HepG2 (cell line): ENCODE results near the gene SPOCD1.

Experiments
- FLYWCH1 ChIP-seq: sonication (generic); formaldehyde crosslinking; IDR thresholded peaks from 2 replicates; pipeline ENCODE4 v1.8.1; 2023; ENCODE audit warnings: mild to moderate bottlenecking, missing genetic modification reagents
- JUND ChIP-seq: sonication (generic); formaldehyde crosslinking; IDR thresholded peaks from 2 replicates; pipeline ENCODE4 v1.8.0; 2022; ENCODE audit warnings: mild to moderate bottlenecking, missing genetic modification reagents
- KLF13 ChIP-seq: sonication (generic); formaldehyde crosslinking; IDR thresholded peaks from 2 replicates; pipeline ENCODE4 v1.4.0; 2020; ENCODE audit warnings: mild to moderate bottlenecking, missing genetic modification reagents
- POLR2A ChIP-seq, 2 experiments: IDR thresholded peaks; 2 replicates each; pipeline ENCODE4 v1.6.1; 2011; ENCODE audit warnings: low read depth in 2 of 2, low read length in 2 of 2, mild to moderate bottlenecking in 1 of 2, moderate library complexity in 1 of 2; ENCODE audit not compliant: insufficient read depth in 1 of 2
- POLR2AphosphoS5 ChIP-seq: IDR thresholded peaks from 2 replicates; pipeline ENCODE4 v1.6.1; 2012; ENCODE audit warnings: low read depth, low read length
- TEAD2 ChIP-seq: sonication (generic); formaldehyde crosslinking; IDR thresholded peaks from 2 replicates; pipeline ENCODE4 v1.9.0; 2021; ENCODE audit warnings: missing genetic modification reagents
- ZBTB42 ChIP-seq: sonication (generic); formaldehyde crosslinking; IDR thresholded peaks from 2 replicates; pipeline ENCODE4 v1.5.0; 2020; ENCODE audit warnings: mild to moderate bottlenecking, missing genetic modification reagents
- ZNF230 ChIP-seq: sonication (generic); formaldehyde crosslinking; IDR thresholded peaks from 2 replicates; pipeline ENCODE4 v1.4.0; 2020; ENCODE audit warnings: mild to moderate bottlenecking, missing genetic modification reagents
- ZNF232 ChIP-seq: sonication (generic); formaldehyde crosslinking; IDR thresholded peaks from 2 replicates; pipeline ENCODE4 v1.4.0; 2020; ENCODE audit warnings: missing genetic modification reagents, borderline replicate concordance
- ZNF501 ChIP-seq: sonication (generic); formaldehyde crosslinking; IDR thresholded peaks from 2 replicates; pipeline ENCODE4 v1.5.1; 2020; ENCODE audit warnings: mild to moderate bottlenecking, moderate library complexity, missing genetic modification reagents
- TF ChIP-seq, protein P1 (sequence below): sonication (generic); formaldehyde crosslinking; IDR thresholded peaks from 2 replicates; pipeline ENCODE4 v1.5.0; 2020; ENCODE audit warnings: mild to moderate bottlenecking, missing genetic modification reagents, moderate library complexity
- TF ChIP-seq, protein P2 (sequence below): sonication (generic); formaldehyde crosslinking; IDR thresholded peaks from 2 replicates; pipeline ENCODE4 v1.4.0; 2020; ENCODE audit warnings: mild to moderate bottlenecking, missing genetic modification reagents
- TF ChIP-seq, protein P3 (sequence below): sonication (generic); formaldehyde crosslinking; IDR thresholded peaks from 2 replicates; pipeline ENCODE4 v1.4.0; 2020; ENCODE audit warnings: missing genetic modification reagents

DNA sequence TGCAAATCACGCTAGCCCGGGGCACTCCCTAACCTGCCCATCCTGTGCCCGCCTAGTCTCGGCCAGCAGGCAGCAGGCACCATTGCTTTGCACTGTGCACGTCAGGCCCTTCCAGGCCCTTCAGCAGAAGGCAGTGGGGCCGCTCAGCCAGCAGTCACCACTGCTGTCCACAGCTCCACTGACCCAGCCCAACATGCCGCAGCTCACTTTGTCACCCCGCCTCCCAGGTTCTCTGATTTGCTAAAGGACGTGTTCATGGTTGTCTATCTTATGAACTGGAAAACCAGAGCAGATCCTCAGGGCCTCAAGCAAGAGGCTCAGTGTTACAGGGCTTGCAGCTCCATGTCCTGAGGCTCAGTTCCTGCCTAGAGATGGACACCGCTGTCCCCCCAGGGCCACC lies 14.2 kb upstream of the SPOCD1 start:
- TF ChIP-seq POLR2AphosphoS5 (no peak), JUND (CRISPR knock-in tag) (no peak), ZNF230 (CRISPR knock-in tag) (no peak), ZNF501 (CRISPR knock-in tag) (no peak), POLR2A (IDR thresholded peaks at IDR 0.05; ENCODE audit: insufficient read depth in 1 of 2, low read depth in 2 of 2, low read length in 2 of 2) (no peak), ZBTB42 (CRISPR knock-in tag) (no peak), FLYWCH1 (CRISPR knock-in tag) (no peak), ZNF232 (CRISPR knock-in tag) (no peak), KLF13 (no peak), TEAD2 (no peak)
- TF ChIP-seq, protein P1, sequence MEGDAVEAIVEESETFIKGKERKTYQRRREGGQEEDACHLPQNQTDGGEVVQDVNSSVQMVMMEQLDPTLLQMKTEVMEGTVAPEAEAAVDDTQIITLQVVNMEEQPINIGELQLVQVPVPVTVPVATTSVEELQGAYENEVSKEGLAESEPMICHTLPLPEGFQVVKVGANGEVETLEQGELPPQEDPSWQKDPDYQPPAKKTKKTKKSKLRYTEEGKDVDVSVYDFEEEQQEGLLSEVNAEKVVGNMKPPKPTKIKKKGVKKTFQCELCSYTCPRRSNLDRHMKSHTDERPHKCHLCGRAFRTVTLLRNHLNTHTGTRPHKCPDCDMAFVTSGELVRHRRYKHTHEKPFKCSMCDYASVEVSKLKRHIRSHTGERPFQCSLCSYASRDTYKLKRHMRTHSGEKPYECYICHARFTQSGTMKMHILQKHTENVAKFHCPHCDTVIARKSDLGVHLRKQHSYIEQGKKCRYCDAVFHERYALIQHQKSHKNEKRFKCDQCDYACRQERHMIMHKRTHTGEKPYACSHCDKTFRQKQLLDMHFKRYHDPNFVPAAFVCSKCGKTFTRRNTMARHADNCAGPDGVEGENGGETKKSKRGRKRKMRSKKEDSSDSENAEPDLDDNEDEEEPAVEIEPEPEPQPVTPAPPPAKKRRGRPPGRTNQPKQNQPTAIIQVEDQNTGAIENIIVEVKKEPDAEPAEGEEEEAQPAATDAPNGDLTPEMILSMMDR (CRISPR knock-in tag), result 0 out of 2 replicates have a peak, but pooled peaks have one; percentile 11
- TF ChIP-seq, protein P2, sequence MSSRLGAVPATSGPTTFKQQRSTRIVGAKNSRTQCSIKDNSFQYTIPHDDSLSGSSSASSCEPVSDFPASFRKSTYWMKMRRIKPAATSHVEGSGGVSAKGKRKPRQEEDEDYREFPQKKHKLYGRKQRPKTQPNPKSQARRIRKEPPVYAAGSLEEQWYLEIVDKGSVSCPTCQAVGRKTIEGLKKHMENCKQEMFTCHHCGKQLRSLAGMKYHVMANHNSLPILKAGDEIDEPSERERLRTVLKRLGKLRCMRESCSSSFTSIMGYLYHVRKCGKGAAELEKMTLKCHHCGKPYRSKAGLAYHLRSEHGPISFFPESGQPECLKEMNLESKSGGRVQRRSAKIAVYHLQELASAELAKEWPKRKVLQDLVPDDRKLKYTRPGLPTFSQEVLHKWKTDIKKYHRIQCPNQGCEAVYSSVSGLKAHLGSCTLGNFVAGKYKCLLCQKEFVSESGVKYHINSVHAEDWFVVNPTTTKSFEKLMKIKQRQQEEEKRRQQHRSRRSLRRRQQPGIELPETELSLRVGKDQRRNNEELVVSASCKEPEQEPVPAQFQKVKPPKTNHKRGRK (CRISPR knock-in tag), result no peak
- TF ChIP-seq, protein P3, sequence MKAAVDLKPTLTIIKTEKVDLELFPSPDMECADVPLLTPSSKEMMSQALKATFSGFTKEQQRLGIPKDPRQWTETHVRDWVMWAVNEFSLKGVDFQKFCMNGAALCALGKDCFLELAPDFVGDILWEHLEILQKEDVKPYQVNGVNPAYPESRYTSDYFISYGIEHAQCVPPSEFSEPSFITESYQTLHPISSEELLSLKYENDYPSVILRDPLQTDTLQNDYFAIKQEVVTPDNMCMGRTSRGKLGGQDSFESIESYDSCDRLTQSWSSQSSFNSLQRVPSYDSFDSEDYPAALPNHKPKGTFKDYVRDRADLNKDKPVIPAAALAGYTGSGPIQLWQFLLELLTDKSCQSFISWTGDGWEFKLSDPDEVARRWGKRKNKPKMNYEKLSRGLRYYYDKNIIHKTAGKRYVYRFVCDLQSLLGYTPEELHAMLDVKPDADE (CRISPR knock-in tag), result no peak
